ENCODE data around the gene ZBTB2.

The ZBTB2 gene

DNA sequence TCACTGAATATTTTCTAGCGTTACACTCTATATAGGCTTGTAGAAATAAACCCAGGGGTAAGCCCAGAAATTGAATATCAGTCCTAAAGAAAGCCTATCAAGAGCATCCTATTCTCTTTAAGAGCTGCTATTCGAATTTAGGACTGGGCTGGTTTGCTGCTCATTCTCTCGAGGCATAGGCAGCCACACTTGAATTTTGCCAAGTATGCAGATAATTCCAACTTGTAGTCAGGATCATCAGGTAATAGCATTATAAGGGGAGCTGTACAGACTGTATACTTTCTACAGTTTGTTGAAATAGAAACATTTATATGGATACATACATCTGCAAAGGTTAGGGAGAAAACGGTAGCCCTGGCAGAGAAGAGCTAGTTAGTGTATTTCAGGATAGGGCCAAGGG, 2.1 kb upstream of the ZBTB2 start:
- TF ChIP-seq CTCF (IDR thresholded peaks at IDR 0.05; ENCODE audit: control extremely low read depth, extremely low read depth, low read depth, missing control alignments), result no peak
- POLR2A ChIA-PET, result interaction anchor here (0.7 kb wide), 1 partner anchor 45 kb away, joined by 4 read pairs; no protein-coding TSS in a partner anchor
- no peak for DNase-seq (ENCODE audit: extremely low spot score)
- CTCF ChIA-PET, result interaction anchor here (1.1 to 6.2 kb wide), 4 partner anchors 12 to 48 kb away, joined by 3 to 64 read pairs (median 4); no protein-coding TSS in a partner anchor

GRCh38 chr6:151392427-151392826, 1.1 kb upstream of the ZBTB2 start:
- TF ChIP-seq CTCF (IDR thresholded peaks at IDR 0.05; ENCODE audit: control extremely low read depth, extremely low read depth, low read depth, missing control alignments), result no peak
- POLR2A ChIA-PET, result no interaction called here
- DNase-seq (ENCODE audit: extremely low spot score), result no peak
- CTCF ChIA-PET, result interaction anchor here (1.5 to 6.2 kb wide), 2 partner anchors 13 to 21 kb away, joined by 3 to 64 read pairs; no protein-coding TSS in a partner anchor

DNA sequence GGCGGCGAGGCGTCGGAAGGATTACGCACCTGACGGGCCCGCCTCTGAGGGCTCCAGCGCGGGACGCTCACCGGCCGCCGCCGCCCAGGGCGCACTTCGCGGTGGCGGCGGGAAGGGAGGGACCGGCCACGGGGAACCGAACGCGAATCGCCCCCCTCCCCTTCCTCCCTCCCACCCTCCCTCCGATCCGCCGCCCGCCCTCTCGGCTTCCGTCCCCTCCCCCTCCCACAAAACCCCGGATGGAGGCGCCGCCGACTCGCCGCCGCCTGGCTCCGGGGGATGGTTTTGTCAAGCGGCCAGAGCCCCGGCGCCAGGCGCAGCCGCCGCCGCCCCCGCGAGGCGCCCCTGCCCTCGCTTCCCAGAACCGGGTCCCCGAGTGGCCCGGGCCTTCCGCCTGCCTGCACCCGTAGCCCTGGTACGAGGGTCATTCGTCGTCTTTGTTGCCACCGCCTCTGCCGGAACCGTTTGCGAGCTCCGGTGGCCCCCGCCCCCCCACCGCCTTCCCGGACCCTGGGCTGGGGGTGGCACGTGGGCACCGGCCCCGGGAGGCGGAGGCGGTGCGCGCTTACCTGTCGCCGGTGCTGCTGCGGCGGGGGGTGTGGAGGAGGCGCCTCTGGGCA, 398 bp downstream of the ZBTB2 start:
- no peak for TF ChIP-seq CTCF (IDR thresholded peaks at IDR 0.05; ENCODE audit: control extremely low read depth, extremely low read depth, low read depth, missing control alignments)
- POLR2A ChIA-PET, result interaction anchor here (1.1 kb wide), 1 partner anchor 11 kb away, joined by 3 read pairs; no protein-coding TSS in a partner anchor
- CTCF ChIA-PET, result no interaction called here
- DNase-seq (ENCODE audit: extremely low spot score), result peak; percentile 72

DNA sequence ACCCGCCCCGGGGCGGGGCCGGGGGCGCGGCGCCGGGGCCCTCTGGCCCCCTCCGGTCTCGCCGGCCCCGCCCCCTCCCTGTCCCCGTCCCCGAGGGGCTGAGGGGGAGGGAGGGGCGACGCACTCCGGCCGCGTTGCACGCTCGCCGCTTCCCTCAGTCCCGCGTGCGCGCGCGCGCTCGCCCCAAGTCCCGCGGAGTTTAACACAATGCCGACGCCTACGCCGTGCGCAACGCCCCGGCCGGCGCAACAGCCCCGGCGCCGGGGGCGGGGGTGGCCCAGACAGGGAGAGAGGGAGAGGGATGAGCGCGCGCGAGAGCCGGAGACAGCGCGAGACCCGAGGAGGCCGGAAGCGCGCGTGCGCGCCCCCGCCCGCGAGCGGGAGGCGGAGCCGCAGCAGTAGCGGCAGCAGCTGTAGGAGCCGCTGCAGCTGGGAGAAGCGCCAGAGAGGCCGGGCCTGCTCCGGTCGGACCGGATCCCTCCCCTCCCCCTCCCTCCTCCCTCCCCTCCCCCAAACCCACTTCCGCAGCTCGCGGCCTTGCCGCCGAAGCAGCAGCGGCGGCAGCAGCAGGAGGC, 996 bp downstream of the ZBTB2 start:
- peak; percentile 6 for TF ChIP-seq CTCF (IDR thresholded peaks at IDR 0.05; ENCODE audit: control extremely low read depth, extremely low read depth, low read depth, missing control alignments)
- CTCF ChIA-PET, result interaction anchor here (1.0 to 1.4 kb wide), 3 partner anchors 10 to 56 kb away, joined by 3 read pairs; no protein-coding TSS in a partner anchor
- POLR2A ChIA-PET, result interaction anchor here (0.9 to 1.1 kb wide), 2 partner anchors 10 to 11 kb away, joined by 3 read pairs; no protein-coding TSS in a partner anchor
- peak; percentile 96 for DNase-seq (ENCODE audit: extremely low spot score)

DNA sequence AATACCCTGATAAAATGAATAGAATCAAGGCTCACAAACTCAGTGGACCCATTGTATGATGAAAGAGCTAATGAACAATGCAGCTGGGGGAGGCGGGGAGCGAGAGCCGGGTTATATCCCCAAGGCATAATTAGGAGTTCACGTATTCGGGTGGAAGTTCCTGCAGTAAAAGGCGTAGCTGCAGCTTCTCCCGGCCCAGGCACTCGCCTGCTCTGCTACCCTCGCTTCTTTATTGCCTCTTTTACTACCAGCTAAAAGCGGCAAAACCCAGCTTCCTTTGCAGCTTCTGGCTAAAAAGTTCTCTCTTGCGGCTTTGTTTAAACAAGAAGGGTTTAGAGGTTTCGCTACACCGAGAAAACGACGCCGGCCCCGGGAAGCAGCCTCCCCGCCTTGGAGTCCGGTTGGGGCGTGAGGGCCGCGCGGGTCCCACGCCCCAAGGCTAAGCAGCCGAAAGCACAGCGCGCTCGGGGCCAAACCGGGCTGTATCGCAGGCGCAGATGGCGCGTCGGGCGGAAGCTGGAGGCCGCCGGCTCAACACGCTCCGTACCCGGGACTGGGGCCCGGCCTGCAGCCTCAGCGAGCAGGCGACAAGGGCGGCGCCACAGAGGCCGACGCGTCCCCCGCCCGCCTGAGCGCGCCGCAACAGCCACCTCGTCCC, 1.6 kb downstream of the ZBTB2 start:
- CTCF ChIA-PET, result interaction anchor here (1.0 to 1.4 kb wide), 4 partner anchors 10 to 55 kb away, joined by 3 read pairs; no protein-coding TSS in a partner anchor

More for the DNA sequence above, 1.6 kb downstream of the ZBTB2 start:
- DNase-seq (ENCODE audit: extremely low spot score), result peak; percentile 18
- POLR2A ChIA-PET, result interaction anchor here (0.6 to 1.1 kb wide), 4 partner anchors 9 to 487 kb away, joined by 3 to 5 read pairs (median 4); no protein-coding TSS in a partner anchor
- TF ChIP-seq CTCF (IDR thresholded peaks at IDR 0.05; ENCODE audit: control extremely low read depth, extremely low read depth, low read depth, missing control alignments), result no peak

Measured in GM10248 (cell line).